ENCODE results near the gene SARDH.

The SARDH gene

DNA sequence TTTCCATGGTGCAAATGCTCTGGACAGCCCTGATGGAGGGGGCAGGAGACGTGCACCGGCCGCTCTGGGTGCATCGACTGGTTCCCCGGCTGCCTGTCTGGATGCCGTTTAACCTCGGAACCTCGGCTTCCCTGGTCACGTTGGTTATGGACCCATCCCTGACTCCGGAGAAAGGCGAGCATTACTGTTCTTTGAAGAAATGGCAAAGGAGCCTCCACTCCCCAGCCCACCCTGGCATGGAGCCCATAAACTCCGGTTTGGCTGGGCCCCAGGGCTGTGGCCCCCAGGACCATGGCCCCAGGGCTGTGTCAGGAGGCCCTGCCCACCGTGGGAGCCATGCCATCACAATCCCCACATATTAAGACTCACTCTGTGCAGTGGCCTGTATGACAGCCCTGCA is 73.1 kb downstream of the SARDH start:
- no peak for DNase-seq

DNA sequence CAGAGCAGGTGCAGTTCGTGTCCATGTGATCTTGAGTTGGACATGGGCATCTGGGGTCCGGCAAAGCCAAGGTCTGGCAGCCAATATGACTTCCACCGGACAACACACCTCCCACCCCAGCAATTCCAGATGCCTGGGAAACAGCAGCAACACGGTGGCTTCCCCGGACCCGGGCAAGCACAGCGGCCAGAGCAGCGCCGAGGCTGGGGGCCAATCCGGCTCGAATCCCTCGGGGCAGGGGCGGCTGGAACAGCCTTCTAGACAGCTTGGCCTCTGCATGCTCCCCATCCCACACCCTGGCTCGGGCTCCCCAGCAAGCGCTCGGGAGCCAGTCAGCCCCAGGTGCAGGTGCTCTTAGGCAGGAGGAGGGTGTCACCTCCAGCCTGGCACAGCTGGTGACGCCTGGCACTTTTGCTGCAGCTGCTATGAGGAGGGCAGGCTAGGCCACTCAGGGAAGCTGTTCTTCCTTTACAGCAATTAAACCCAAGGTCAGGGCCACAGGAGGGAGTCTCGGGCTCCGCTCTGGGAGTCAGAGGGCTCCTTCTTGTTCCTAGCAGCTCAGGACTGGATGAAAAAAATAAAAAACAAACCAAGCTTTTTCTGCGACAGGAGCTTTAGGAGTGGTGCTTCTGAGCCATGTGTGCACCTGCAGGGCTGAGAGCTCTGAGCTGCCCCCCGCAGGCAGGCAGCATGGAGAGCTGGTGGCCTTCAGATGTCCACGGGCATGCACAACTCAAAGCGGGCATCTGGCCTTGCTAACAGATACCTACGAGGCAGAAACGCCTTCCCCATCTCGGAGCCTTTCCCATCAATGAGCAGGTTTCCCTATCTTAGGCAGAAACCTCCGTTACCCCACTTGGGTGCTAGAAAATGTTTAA is 73.7 kb downstream of the SARDH start:
- no peak for DNase-seq

DNA sequence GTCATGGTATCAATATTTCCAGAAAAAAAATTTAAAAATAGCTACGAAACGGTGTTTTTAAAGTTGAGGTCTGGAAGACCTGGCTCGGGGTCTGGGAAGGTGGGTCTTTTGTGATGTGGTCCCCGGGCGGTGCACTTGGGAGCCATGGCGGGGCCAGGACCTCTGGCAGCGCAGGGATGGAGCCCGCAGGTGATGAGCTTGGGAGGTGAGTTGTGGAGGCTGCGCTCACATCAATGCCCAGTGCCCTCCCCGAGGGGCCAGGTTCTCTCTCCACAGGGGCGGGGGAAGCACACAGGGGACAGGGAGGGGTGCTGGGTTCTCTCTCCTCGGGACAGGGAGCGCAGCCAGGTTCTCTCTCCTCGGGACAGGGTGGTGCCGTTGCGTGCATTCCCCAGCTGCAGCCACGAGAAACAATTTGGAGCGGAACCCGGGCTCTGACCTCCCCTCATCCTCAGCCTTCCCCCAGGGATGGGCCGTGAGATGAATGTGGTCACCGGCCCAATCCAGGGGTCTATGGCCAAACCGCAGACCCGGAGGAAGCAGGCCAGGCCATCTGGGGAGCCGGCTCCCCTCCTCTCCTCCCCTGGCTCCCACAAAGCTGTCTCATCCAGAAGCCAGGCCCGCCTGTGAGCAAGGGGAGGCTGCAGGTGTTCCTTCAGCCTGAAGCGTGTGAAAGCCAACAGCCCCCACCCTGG is 76.2 kb downstream of the SARDH start:
- DNase-seq, result no peak

DNA sequence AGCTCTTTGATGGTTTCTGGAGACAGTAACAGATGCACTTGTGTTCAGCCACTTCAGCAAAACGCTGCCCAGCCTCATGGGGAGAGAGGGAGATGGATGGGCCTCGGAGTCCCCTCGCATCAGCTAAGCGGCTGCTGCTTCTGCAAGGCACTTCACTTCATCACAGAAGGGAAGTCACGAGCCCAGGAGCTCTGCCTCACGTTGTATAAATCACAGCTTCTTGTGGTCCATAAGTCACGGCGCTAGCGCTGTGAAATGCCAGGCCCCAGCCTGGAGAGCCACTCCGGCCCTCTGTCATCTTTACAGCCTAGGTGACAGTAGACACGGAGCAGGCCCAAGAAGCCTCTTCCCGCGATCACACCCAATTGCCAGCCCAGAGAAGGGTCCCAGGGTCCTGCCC is 78.6 kb downstream of the SARDH start:
- DNase-seq, result no peak

DNA sequence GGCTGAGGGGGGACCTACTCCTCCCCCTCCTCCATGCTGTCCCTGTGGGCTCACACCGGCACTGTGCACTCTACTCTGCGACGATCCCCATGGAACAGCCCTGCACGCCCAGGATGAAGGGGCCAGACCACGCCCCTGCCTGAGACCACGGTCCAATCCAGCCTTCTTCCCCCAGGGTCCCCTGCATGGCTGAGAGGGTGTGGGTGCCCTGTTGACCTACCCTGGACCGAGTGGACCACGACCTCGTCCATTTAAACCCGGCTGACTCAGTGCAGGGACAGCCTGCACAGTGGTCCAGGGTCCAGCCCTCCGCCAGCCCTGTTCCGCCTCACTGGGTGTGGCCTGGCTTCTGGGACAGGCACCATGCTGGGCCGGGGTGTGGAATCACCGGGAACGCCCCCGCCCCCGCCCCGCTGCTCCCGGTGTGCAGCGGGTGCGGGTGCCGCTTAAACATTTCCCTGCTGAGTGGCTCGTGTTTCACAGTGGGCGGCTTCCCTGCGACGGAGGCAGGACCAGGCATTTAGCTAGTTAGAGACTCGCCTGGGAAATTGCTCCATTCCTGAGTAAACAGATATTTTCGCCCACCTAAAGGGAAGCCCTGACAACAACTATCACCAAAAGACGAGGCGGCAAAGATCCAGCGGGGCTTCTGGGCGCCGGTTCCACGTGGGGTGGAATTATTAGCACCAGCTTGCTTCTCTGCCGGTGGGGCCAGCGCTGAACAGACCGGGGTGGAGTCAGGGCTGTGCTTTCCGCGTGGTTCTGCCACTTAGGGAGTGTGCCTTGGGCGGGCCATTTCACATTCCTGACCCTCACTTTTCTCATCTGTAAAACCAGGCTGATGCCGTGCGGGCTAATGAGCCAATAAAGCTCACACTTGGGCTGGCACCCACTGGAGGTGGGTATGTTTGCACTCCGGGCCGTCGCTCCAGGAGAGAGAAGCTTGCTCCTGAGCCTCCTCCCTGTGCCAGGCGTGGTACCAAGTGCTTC is 79.4 kb downstream of the SARDH start:
- peak; percentile 31 to 62 for DNase-seq

DNA sequence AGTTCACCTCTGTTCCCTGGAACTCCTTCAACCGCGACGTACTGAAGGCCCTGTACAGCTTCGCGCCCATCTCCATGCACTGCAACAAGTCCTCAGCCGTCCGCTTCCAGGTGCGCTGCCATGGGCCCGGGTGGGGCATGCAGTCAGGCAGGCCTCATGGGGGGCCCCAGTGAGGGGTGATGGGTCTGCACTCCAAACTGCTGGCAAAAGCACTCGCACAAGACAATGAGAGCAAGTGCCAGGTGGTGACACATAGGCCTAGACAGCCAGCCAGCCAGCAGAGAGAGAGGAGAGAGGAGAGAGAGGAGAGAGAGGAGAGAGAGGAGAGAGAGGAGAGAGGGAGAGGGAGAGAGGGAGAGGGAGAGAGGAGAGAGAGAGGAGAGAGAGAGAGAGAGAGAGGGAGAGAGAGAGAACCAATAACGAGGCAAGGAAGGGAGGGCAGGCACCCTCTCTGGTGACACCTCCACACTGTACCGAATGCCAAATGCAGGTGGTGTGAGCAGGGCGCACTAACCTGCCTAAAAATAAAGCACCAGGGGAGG is 81.0 kb downstream of the SARDH start:
- no peak for DNase-seq

DNA sequence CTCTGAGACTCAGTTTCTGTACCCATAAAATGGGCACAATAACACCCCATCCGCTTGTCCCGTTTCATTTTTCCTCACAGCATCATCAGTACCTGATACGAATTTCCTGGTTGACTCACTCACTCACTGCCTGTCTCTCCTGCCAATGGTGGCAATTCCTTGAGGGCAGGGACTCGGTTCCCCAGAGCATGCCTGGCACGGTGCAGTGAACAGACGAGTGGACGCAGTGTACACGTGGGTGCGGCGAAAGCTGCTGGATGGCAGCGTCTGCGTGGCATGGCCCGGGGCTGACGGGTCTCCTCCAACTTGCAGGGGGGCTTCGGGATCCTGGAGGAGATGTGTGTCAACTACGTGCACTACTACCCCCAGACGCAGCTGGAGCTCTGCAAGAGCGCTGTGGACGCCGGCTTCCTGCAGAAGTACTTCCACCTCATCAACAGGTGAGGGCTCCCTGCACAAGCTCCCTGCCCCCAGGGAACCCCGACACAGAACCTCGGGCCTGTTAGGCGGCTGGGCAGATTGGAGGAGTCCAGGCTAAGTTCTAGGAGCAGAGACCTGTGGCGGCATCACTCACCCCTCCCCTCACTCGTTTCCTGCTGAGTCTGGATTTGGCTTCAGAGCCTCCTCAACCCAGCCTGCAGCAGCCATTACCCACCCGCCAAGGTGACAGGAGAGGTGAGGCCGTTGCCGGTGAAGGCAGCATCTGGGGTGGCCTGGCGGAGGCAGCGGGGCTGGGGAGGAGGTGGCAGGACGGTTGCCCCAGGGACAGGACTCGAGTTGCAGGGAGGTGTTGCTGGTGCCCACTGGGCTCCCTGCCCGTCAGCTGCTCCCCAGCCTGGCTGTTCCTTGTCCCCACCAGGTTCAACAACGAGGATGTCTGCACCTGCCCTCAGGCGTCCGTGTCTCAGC is 81.7 kb downstream of the SARDH start:
- no peak for DNase-seq

DNA sequence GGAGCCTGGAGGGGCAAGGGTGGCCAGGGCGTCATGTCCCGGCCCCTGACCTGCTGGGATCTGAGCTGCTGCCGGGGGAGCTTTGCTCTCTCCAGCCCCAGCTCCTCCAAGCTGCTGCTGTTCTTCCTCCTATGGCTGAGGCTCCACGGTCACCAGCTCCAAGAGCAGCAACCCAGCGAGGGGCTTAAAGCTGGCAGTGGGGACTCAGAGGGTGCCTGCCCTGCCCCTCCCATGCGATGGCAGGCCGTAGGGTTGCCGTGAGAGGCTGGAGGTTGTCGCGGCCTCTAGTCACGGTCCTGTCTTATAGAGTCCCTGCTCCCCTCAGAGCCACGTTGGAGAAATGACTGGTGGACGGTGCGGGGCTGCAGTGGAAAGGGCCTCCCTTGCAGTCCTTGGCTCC is 82.5 kb downstream of the SARDH start:
- DNase-seq, result no peak

DNA sequence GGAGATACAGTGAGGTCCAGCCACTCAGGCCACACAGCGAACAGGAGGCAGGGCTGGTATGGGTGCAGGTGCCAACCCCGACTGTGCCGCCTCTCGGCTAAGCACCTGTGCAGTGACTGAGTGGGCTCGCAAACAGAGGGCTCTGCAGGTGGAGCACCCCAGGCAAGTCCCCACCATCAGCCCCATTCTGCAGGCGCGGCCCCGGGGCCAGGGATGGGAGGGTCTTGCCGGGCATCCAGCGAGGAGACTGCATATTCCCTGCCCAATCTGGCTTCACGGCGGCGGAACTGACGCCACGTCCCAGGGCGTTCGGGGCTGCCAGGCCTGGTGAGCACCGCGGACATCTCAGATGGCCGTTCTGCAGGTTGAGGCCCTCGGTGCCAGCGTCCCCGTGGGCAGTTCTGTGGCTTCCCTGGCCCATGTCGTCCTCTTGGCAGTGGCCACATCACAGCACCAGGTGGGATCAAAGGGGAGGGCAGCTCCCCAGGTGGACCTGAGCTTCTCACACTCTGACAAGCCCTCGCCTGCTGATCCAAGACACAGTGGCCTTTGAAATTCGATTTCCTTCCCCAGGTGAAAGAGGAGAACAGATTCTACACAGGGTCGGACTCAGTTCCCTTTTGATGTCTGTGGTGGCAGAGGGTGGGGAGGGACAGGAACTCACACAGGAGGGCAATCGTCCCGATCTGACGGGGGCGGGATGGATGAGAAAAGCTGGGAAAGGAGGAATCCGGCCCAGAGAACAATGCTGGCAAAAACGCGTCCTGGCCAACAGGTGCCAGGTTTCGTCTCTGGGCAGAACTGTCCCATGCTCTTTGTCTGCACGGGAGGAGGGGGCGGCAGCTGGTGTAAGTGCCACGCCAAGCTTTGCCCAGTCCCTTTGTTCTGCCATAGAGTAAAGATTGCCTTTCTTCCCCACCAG is 83.2 kb downstream of the SARDH start:
- DNase-seq, result no peak

DNA sequence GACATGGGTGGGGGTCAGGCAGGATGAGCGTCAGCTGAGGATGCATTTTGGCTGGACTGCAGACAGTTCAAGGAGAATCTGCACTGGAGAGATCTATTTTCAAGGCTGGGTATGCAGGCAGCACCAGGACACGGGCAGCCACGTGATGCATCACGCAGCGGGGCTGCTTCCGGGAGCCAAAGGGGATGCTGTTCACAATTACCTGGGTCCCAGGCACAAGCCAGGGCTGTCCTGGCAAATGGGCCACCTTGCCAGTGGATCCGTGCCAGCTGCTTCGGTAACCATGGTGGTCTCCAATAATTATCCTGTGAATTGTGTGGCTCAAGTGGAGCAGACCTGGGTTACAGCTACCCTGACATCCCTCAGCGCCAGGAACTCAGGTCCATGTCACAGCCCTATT is 84.5 kb downstream of the SARDH start:
- no peak for DNase-seq

DNA sequence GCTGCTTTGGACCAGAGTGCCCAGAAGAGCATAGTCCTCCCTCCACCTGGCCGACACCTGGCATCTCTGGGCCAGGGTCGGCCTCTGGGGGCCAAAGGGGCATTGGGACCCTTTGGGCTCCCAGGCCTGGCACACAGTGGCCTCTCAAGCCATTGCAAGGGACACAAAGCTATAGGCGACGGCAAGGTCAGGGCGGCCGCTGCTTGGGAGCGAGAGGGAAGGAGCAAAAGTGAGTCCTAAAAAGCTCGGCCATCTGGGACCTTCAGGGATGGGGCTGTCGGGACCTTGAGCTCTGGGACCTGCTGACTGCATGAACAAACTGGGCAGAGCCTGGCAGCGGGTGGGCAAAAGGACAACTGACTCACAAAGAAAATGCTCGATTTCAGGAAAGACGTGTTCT is 88.1 kb downstream of the SARDH start:
- no peak for DNase-seq

DNA sequence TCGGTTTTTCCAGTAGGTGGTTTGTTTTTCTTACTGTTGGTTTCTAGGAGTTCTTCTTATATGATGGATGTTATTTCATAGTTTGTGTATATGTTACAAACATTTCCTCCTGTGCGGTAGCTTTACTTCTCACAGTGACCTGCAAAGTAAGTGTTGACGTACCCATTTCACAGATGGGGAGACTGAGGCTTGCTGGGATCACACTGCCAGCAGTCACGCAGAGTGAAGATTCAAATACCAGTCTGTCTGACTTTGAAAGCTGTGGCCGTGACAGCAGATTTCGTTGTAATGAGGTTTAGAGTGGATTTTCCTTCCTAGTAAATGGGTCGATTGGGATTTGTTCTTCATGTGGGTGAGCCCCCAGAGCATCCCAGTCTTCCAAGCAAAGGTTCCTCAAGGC is 89.0 kb downstream of the SARDH start:
- DNase-seq, result no peak

DNA sequence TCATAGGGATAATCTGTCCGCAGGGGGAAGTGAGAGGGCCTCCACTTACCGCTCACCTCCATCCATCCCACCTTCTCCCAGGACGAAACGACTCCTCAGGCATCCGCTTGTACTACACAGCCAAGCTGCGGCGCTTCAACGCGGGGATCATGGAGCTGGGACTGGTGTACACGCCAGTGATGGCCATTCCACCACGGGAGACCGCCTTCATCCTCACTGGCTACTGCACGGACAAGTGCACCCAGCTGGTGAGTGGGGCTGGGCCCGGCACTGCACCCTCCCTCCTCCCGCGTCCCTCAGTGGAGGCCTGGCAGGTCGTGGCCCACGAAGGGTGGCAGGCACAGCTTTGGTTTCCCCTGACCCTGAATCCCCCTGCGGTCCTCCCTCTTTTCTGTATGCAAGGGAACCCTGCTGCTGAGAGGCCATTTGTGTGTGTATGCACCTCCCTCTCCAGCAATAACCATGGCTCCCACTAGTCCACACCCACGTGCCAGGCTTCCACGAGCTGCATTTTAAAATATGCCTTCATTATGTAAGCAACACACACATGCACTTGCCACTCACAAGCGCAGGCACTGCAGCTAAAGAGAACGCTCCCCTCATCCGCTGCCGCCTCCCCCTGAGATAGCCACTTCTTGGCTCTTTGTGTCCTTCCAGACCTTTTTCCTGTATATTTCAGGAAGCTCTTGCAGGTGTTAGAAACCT is 90.2 kb downstream of the SARDH start:
- DNase-seq, result no peak

DNA sequence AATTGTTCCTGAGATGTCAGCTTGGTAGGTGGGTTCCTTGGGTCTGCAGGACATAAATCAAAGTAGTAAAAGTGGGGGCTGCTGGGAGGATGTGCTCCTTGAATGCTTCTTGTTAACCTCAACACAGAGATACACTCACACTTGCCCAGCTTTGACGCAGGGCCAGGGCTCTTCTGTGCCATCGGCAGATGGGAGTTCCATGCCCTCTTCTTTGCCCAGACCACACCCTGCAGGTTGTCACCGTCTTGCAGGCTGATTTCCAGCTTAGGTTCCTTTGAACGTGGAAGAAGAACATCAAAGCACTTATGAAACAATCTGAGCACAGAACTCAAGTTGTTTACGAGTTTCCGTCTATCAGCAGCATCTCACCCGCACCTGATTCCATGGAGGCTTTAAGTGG is 91.0 kb downstream of the SARDH start:
- DNase-seq, result no peak

DNA sequence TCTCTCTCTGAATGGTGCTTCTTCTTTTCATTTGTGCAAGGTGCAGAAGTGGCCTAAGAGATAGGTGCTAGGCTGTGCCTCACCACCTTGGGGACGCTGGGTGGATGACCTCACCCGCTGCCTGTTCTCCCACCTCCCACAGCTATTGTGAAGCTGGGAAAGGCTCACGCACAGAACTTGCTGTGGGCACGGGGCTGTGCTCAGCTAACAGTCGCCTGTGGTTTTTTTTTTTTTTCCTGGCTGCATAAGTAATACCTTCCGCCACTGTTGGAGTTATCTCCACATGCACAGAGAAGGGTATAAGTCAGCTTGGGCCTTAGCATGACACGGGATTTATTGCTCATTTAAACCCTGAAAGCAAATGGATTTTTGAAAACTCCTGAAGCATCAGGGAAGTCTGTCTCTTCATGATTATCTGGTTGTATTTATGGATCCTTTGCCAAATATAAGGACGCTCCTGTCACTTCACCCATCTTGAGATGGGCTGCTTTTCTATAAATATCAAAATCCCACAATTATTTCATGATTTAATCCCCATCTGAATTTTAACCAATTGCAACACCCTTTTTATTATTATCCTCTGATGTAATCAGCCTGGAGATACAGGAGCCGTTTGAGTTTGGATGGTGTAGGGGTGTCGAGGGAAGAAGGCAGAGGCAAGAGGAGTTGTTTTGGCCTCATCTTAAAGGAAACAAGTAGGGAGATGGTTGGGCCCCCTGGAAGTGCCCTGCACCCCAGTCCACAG is 93.0 kb downstream of the SARDH start:
- no peak for DNase-seq

DNA sequence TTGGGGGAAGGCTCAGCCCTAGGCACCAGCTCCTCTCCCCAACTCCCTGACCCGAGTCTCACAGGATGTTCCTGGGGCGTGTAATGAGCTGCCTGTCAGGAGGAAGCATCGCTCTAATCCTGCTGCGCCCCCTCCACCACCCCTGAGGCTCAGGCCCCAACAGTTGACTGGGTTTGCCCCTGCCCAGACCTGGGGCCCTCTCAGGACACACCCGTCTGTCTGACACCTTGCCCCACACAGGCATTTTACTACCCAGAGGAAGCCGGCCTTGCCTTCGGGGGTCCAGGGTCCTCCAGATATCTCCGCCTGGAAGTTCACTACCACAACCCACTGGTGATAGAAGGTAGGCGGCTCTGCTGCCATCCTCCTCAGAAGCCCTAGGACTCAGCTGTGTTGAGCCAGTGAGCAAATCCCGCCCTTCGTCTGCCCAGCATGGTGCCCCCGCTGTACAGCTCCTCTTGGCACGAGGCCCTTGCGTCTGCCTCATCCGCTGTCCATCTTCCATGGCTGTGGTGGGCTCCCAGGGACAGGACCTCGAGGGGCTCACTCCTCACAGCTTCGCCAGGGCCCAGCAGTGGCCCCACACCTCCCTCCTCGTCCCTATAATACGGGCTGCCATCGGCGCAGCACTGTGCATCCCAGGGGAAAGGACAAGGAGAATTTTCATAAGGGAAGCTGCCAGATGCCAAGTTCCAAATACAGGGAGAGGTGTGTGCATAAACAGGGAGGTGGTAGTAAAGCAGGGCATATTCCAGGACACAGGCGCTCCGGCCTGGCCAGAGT is 94.0 kb downstream of the SARDH start:
- no peak for DNase-seq

DNA sequence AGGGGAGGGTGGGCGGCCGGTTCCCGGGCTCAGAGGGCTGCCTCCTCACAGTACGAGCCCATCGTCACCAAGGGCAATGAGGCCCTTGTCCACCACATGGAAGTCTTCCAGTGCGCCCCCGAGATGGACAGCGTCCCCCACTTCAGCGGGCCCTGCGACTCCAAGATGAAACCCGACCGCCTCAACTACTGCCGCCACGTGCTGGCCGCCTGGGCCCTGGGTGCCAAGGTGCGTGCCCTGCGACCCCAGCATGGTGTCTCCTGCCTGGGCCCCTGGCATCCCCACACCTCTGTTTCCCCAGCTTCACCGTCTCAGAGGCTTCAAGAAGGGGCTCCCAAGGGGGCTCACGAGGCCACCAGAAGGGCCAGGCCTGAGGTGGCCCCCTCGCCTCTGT is 94.8 kb downstream of the SARDH start:
- no peak for DNase-seq

DNA sequence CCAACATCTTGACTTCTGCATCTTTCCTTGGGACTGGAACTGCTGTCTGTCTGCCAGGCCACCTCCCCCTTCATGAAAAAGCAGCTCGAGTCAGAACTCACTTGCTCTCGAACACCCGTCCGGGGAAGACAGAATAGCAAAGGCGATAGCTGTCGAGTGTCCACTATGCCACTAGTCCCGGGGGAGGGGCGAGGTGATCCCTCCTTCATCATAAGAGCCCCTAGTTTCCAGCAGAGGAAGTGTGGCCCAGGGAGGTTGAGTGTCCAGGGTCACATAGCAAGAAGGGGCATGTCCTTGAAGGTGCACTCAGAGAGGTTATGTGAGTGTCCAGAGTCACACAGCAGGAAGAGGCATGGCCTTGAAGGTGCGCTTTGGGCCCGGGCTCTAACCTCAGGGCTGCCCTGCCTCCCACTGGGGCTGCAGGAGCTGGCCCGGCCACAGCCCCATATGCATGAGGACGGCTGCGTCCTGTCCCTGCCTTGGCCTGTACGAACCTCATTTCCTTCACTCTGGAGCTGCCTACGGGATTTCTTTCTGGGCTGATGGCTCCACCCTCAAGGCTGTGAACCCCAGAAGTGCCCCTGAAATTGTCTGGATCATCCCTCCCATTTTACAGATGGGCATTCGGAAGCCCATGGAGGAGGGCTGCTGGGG is 95.3 kb downstream of the SARDH start:
- DNase-seq, result no peak
